Endodermal cell (in vitro differentiated cells): Measurements from ENCODE around the gene PAXX. TPM values are rescaled to one million over a fixed set of nuclear protein-coding genes. Genes with fewer than 3 reads are reported as not detected.
A peak's percentile ranks its signal among the peaks of the same experiment; 100 is the strongest.

Source experiments
- DNase-seq: peaks from one replicate; pipeline ENCODE4 v3.0.0-alpha.2; 2017
- H3K27ac ChIP-seq: 2 replicates; pipeline ENCODE4 v1.5.1; 2013; ENCODE audit warnings: mild to moderate bottlenecking, low read depth, low read length, moderate library complexity
- H3K27me3 ChIP-seq: 2 replicates; pipeline ENCODE4 v1.6.1; 2013; ENCODE audit warnings: mild to moderate bottlenecking, low read length, moderate library complexity; ENCODE audit not compliant: insufficient read depth, control insufficient read depth, poor library complexity, severe bottlenecking
- H3K36me3 ChIP-seq: 2 replicates; pipeline ENCODE4 v1.7.0; 2013; ENCODE audit warnings: mild to moderate bottlenecking, low read length, moderate library complexity; ENCODE audit not compliant: control insufficient read depth, insufficient read depth
- H3K4me1 ChIP-seq: one replicate; pipeline ENCODE4 v1.7.0; 2013; ENCODE audit warnings: low read length; ENCODE audit not compliant: control insufficient read depth, insufficient read depth
- H3K4me3 ChIP-seq: 2 replicates; pipeline ENCODE4 v1.5.1; 2013; ENCODE audit warnings: mild to moderate bottlenecking, low read length, moderate library complexity
- H3K9ac ChIP-seq: 2 replicates; pipeline ENCODE4 v1.6.1; 2013; ENCODE audit warnings: mild to moderate bottlenecking, low read length, moderate library complexity; ENCODE audit not compliant: poor library complexity, severe bottlenecking; ENCODE audit errors: extremely low read depth
- H3K9me3 ChIP-seq: 2 replicates; pipeline ENCODE4 v1.6.1; 2013; ENCODE audit warnings: mild to moderate bottlenecking, low read length, moderate library complexity; ENCODE audit not compliant: control insufficient read depth
- H3K27ac Mint-ChIP-seq: 2 replicates; pipeline ENCODE4 v1.8.0; 2020; ENCODE audit warnings: mixed read lengths
- H3K27me3 Mint-ChIP-seq: 2 replicates; pipeline ENCODE4 v1.8.0; 2021; ENCODE audit warnings: mild to moderate bottlenecking, mixed read lengths; ENCODE audit not compliant: insufficient read depth
- H3K36me3 Mint-ChIP-seq: 2 replicates; pipeline ENCODE4 v1.8.0; 2020; ENCODE audit warnings: low read depth, mixed read lengths
- H3K4me1 Mint-ChIP-seq: 2 replicates; pipeline ENCODE4 v1.8.0; 2020; ENCODE audit warnings: mixed read lengths
- H3K4me3 Mint-ChIP-seq: 2 replicates; pipeline ENCODE4 v1.8.0; 2020; ENCODE audit warnings: mild to moderate bottlenecking, moderate library complexity, mixed read lengths
- H3K9me3 Mint-ChIP-seq: 2 replicates; pipeline ENCODE4 v1.8.0; 2020; ENCODE audit warnings: mild to moderate bottlenecking, mixed read lengths
- CTCF ChIP-seq: fragments of 200-600 bp; sonication (generic); conservative IDR thresholded peaks from 2 replicates; pipeline ENCODE4 v1.5.0; 2021; ENCODE audit warnings: antibody characterized with exemption, mild to moderate bottlenecking
- WGBS, 2 experiments: methylation state at CpG; one replicate each; pipeline versions ENCODE4 v1.1.5 to v1.1.7; 2013; ENCODE audit warnings: missing lambda C conversion rate in 2 of 2, mixed read lengths in 1 of 2; ENCODE audit not compliant: insufficient coverage in 1 of 2, insufficient read length in 1 of 2; 5-methylcytosine and 5-hydroxymethylcytosine counted together
- total RNA-seq, 2 donors: library from RNA; stranded (reverse); fragmentation: NEBNext Ultra II Directional in 1 of 2; extraction: Animal tissue kit (Norgen Biotek cat#: 25700) in 1 of 2; gene quantifications; 2 replicates in 1 of 2; 3 replicates in 1 of 2; pipeline ENCODE4 v1.2.1, GENCODE V29; 2021

The PAXX gene
- total RNA-seq, 2 donors from 2014 or later, result 58.3 to 66.7 TPM

DNA sequence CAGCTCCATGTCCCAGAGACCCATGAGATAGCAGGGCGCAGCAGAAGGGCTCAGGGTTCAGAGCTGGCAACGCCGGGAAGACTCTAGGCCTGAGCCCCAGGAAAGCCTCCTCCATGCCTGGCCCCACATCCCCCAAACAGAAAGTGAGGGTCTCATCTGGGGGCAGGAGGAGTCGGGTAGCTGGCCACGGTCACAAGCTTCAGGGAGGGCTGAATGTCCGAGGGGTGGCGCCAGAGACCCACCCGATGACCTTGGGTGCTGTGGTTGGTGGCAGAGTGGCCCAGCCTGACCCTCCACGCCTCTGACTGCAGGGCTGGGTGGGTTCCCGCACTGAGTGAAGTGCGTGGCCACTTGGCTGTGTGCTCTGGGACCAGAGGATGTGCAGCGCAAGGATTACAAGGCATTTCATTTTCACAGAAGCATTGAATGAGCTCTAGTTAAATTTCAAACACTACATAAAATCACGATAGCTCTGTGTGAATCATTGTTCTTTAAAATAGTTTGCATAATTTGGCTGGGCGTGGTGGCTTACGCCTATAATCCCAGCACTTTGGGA lies 44.2 kb upstream of the PAXX start:
- H3K4me1 ChIP-seq, result peaks cover 3% of the 10 kb centered on the region
- H3K9me3 Mint-ChIP-seq, result no peaks in the 10 kb centered on the region
- DNase-seq, result peak; percentile 89
- H3K27me3 Mint-ChIP-seq, result no peaks in the 10 kb centered on the region
- peak; percentile 79 for TF ChIP-seq CTCF
- H3K9me3 ChIP-seq, result no peaks in the 10 kb centered on the region
- peaks cover under 1% of the 10 kb centered on the region for H3K36me3 ChIP-seq
- peak overlapping the region; percentile 73 for H3K4me3 Mint-ChIP-seq
- WGBS, 2 experiments, result 65 to 70% methylated on average over 10 to 15 of the region's 15 CpGs
- H3K27ac ChIP-seq, result no peak overlapping the region
- H3K9ac ChIP-seq, result no peak overlapping the region
- H3K4me3 ChIP-seq, result no peak overlapping the region
- peaks cover 8% of the 10 kb centered on the region for H3K4me1 Mint-ChIP-seq
- H3K36me3 Mint-ChIP-seq, result no peaks in the 10 kb centered on the region
- no peaks in the 10 kb centered on the region for H3K27me3 ChIP-seq
- no peak overlapping the region for H3K27ac Mint-ChIP-seq

- no peak for TF ChIP-seq CTCF
- Mint-ChIP-seq H3K4me1 (peaks cover 8% of the 10 kb centered on the region), H3K27ac (no peak overlapping the region), H3K4me3 (peak overlapping the region; percentile 73), H3K27me3 (no peaks in the 10 kb centered on the region), H3K9me3 (no peaks in the 10 kb centered on the region), H3K36me3 (no peaks in the 10 kb centered on the region)
- WGBS, 2 experiments, result 0 to 33% methylated on average over 3 to 20 of the region's 22 CpGs
- H3K4me1 ChIP-seq, result peaks cover 3% of the 10 kb centered on the region
- DNase-seq, result no peak
- no peaks in the 10 kb centered on the region for H3K36me3 ChIP-seq
- peak overlapping the region; percentile 76 for H3K4me3 ChIP-seq
- H3K27me3 ChIP-seq, result no peaks in the 10 kb centered on the region
- no peaks in the 10 kb centered on the region for H3K9me3 ChIP-seq
- peak overlapping the region; percentile 6 for H3K9ac ChIP-seq
- H3K27ac ChIP-seq, result no peak overlapping the region
Observed at GRCh38 chr9:136949239-136949816, 42.9 kb upstream of the PAXX start.

DNA sequence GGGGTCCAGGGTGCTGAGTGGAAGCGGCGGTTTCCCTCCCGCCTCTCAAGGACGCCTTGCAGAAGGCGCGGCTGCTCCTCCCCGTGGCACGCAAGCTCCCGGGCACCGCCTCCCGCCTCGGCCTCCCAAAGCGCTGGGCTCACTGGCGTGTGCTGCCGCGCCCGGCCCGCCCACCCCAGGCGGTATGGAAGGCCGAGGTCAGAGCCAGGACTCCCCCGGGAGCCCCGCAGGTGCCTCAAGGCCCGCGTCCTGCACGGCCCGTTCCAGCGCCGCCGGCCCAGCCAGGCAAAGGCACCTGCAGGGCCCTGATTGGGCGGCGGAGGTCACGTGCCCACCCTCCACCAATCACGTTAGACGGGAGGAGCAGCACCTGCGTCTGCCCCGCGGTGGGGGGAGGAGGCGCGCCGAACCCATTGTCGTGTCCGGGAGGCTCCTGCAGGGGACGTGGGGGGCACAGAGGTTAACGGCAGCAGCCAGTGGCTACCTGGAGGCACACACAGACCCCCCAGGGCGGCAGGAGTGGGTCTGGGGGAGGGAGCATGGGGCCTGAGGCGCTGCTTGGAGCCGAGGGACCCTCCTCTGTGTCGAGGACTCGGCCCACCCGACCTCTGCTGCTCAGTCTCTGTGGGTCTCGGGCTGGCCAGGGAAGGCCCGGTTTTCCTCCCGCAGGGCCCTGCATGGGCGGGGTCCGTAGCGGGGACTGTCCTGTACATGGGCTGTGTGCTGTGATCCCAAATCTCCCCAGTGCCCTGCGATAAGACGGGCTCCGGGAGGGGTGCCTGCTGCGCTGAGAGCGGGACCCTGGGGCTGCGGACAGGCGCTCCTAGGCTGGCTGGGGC lies 42.2 kb upstream of the PAXX start:
- Mint-ChIP-seq H3K27ac (peak overlapping the region; percentile 95), H3K4me1 (peaks cover 8% of the 10 kb centered on the region), H3K4me3 (peak overlapping the region; percentile 73), H3K36me3 (no peaks in the 10 kb centered on the region), H3K27me3 (no peaks in the 10 kb centered on the region), H3K9me3 (no peaks in the 10 kb centered on the region)
- DNase-seq, result peak; percentile 98
- H3K4me3 ChIP-seq, result peak overlapping the region; percentile 76
- peak; percentile 39 for TF ChIP-seq CTCF
- H3K27ac ChIP-seq, result peak overlapping the region; percentile 57
- H3K9ac ChIP-seq, result peak overlapping the region; percentile 38
- H3K36me3 ChIP-seq, result no peaks in the 10 kb centered on the region
- H3K27me3 ChIP-seq, result no peaks in the 10 kb centered on the region
- peaks cover 3% of the 10 kb centered on the region for H3K4me1 ChIP-seq
- WGBS, 2 experiments, result 7 to 19% methylated on average over 23 to 63 of the region's 63 CpGs
- no peaks in the 10 kb centered on the region for H3K9me3 ChIP-seq
